Urinary bladder (tissue), 4 donors: ENCODE measurements around the gene TTC6. TPM values are rescaled to one million over a fixed set of nuclear protein-coding genes. Genes with fewer than 3 reads are reported as not detected.

Source experiments
- DNase-seq: peaks from one replicate; pipeline ENCODE4 v3.0.0-alpha.2; 2015; ENCODE audit errors: extremely low spot score
- H3K27ac ChIP-seq: one replicate; pipeline ENCODE4 v1.5.1; 2013; ENCODE audit warnings: low read depth, mild to moderate bottlenecking, moderate library complexity
- H3K36me3 ChIP-seq: one replicate; pipeline ENCODE4 v1.6.1; 2013; ENCODE audit warnings: mild to moderate bottlenecking, moderate library complexity; ENCODE audit not compliant: insufficient read depth
- H3K4me1 ChIP-seq: one replicate; pipeline ENCODE4 v1.6.1; 2013; ENCODE audit warnings: mild to moderate bottlenecking, moderate library complexity; ENCODE audit not compliant: insufficient read depth
- H3K4me3 ChIP-seq: one replicate; pipeline ENCODE4 v1.5.1; 2013; ENCODE audit warnings: low read depth, low read length
- WGBS: extraction: QIAGEN DNeasy Blood & Tissue Kit; methylation state at CpG from one replicate; pipeline ENCODE4 v1.1.7; 2013; 5-methylcytosine and 5-hydroxymethylcytosine counted together
- polyA plus RNA-seq: library from polyadenylated mRNA; stranded (reverse); fragments of 200-250 nt; gene quantifications from one replicate; pipeline ENCODE4 v1.2.3, GENCODE V29; 2013
- total RNA-seq: library from RNA; depleted of rRNA; stranded (reverse); fragments of >200 nt; gene quantifications from one replicate; pipeline ENCODE4 v1.2.3, GENCODE V29; 2014
- donor health status: healthy with polysubstance abuse.
- donor health status: healthy.

The TTC6 gene
- total and polyA plus RNA-seq, 2 donors = 0.34 to 7.1 TPM

- H3K36me3 ChIP-seq = no peaks in the 10 kb centered on the region
- DNase-seq = no peak
- H3K4me3 ChIP-seq = peak overlapping the region; percentile 17
- 13% methylated on average over 6 of the region's 6 CpGs for WGBS
- H3K4me1 ChIP-seq = no peaks in the 10 kb centered on the region
- no peak overlapping the region for H3K27ac ChIP-seq
Observed at GRCh38 chr14:37589715-37590427, 5.6 kb upstream of the TTC6 start.

- DNase-seq = no peak
- H3K36me3 ChIP-seq = no peaks in the 10 kb centered on the region
- no peaks in the 10 kb centered on the region for H3K4me1 ChIP-seq
- 10% methylated on average over 4 of the region's 4 CpGs for WGBS
- H3K27ac ChIP-seq = no peak overlapping the region
- H3K4me3 ChIP-seq = peak overlapping the region; percentile 17
Observed at GRCh38 chr14:37590428-37591139, 4.8 kb upstream of the TTC6 start.

GRCh38 chr14:37591311-37591940 is 4.0 kb upstream of the TTC6 start:
- Histone ChIP-seq H3K27ac (peak overlapping the region; percentile 75), H3K36me3 (no peaks in the 10 kb centered on the region), H3K4me3 (peak overlapping the region; percentile 40), H3K4me1 (no peaks in the 10 kb centered on the region)
- 4% methylated on average over 45 of the region's 45 CpGs for WGBS
- no peak for DNase-seq

- Histone ChIP-seq H3K4me1 (no peaks in the 10 kb centered on the region), H3K27ac (peak overlapping the region; percentile 35)
Observed at GRCh38 chr14:37591941-37592481, 3.4 kb upstream of the TTC6 start.

GRCh38 chr14:37592482-37593408 is 2.7 kb upstream of the TTC6 start:
- Histone ChIP-seq H3K4me3 (peak overlapping the region; percentile 40), H3K27ac (peak overlapping the region; percentile 63), H3K4me1 (no peaks in the 10 kb centered on the region)

More at GRCh38 chr14:37591941-37592481, 3.4 kb upstream of the TTC6 start:
- Histone ChIP-seq H3K36me3 (no peaks in the 10 kb centered on the region), H3K4me3 (peak overlapping the region; percentile 40)
- WGBS = 4% methylated on average over 58 of the region's 58 CpGs
- no peak for DNase-seq

GRCh38 chr14:37593511-37594237 is 1.8 kb upstream of the TTC6 start:
- Histone ChIP-seq H3K36me3 (no peaks in the 10 kb centered on the region), H3K4me3 (peak overlapping the region; percentile 52), H3K4me1 (no peaks in the 10 kb centered on the region), H3K27ac (no peak overlapping the region)
- WGBS = 13% methylated on average over 14 of the region's 14 CpGs
- no peak for DNase-seq

More at GRCh38 chr14:37592482-37593408, 2.7 kb upstream of the TTC6 start:
- 5% methylated on average over 42 of the region's 42 CpGs for WGBS
- no peaks in the 10 kb centered on the region for H3K36me3 ChIP-seq
- no peak for DNase-seq

- Histone ChIP-seq H3K36me3 (no peaks in the 10 kb centered on the region), H3K27ac (peak overlapping the region; percentile 92), H3K4me3 (peak overlapping the region; percentile 52), H3K4me1 (no peaks in the 10 kb centered on the region)
- WGBS = 2% methylated on average over 56 of the region's 56 CpGs
- DNase-seq = peak; percentile 93
Observed at GRCh38 chr14:37594238-37594970, 1.0 kb upstream of the TTC6 start.

GRCh38 chr14:37595809-37596621 is 586 bp downstream of the TTC6 start:
- WGBS = 5% methylated on average over 46 of the region's 46 CpGs
- H3K4me3 ChIP-seq = peak overlapping the region; percentile 52
- DNase-seq = no peak
- no peaks in the 10 kb centered on the region for H3K36me3 ChIP-seq
- H3K27ac ChIP-seq = peak overlapping the region; percentile 92
- H3K4me1 ChIP-seq = no peaks in the 10 kb centered on the region

- no peaks in the 10 kb centered on the region for H3K36me3 ChIP-seq
- no peaks in the 10 kb centered on the region for H3K4me1 ChIP-seq
- DNase-seq = no peak
- no peak overlapping the region for H3K27ac ChIP-seq
- 13% methylated on average over 7 of the region's 7 CpGs for WGBS
- no peak overlapping the region for H3K4me3 ChIP-seq
Observed at GRCh38 chr14:37596790-37597472, 1.5 kb downstream of the TTC6 start.

GRCh38 chr14:37597538-37597913 is 2.1 kb downstream of the TTC6 start:
- no peak overlapping the region for H3K27ac ChIP-seq
- no peaks in the 10 kb centered on the region for H3K36me3 ChIP-seq
- no peak for DNase-seq
- H3K4me1 ChIP-seq = no peaks in the 10 kb centered on the region
- whole genome bisulfite sequencing = 10% methylated on average over 20 of the region's 20 CpGs
- H3K4me3 ChIP-seq = no peak overlapping the region
